SW480 (cell line): ENCODE data around the gene VOPP1.
"Not testable (repeated sequence)": the region's sequence is repeated elsewhere in the genome, so short reads cannot be mapped to it uniquely, and the experiment has no call there.

ENCODE experiments used
- DNase-seq: peaks from one replicate; pipeline ENCODE4 v3.0.0-alpha.2; 2016; ENCODE audit warnings: low spot score

VOPP1 gene

GRCh38 chr7:55572378-55573233 lies at the start of gene VOPP1:
Gene VOPP1 (minus strand): TSS chr7:55572502. CDS start chr7:55572324, 178 bp downstream.
- peak; percentile 56 for DNase-seq

GRCh38 chr7:55618913-55619312 lies 46.6 kb upstream of the VOPP1 start:
- DNase-seq = no peak

- not testable (repeated sequence) for DNase-seq
Observed at GRCh38 chr7:55614365-55615064, 42.2 kb upstream of the VOPP1 start.

GRCh38 chr7:55609726-55610125 lies 37.4 kb upstream of the VOPP1 start:
- not testable (repeated sequence) for DNase-seq

- DNase-seq = not testable (repeated sequence)
Observed at GRCh38 chr7:55605661-55606060, 33.4 kb upstream of the VOPP1 start.

GRCh38 chr7:55597944-55598499 lies 25.7 kb upstream of the VOPP1 start:
- peak; percentile 33 for DNase-seq

GRCh38 chr7:55597214-55597739 lies 25.0 kb upstream of the VOPP1 start:
- not testable (repeated sequence) for DNase-seq

GRCh38 chr7:55595511-55595910 lies 23.2 kb upstream of the VOPP1 start:
- no peak for DNase-seq

- DNase-seq = no peak
Observed at GRCh38 chr7:55594870-55595269, 22.6 kb upstream of the VOPP1 start.

GRCh38 chr7:55594414-55594813 lies 22.1 kb upstream of the VOPP1 start:
- no peak for DNase-seq

GRCh38 chr7:55593515-55594318 lies 21.4 kb upstream of the VOPP1 start:
- DNase-seq = peak; percentile 59

- DNase-seq = no peak
Observed at GRCh38 chr7:55593172-55593514, 20.8 kb upstream of the VOPP1 start.

GRCh38 chr7:55592492-55592891 lies 20.2 kb upstream of the VOPP1 start:
- DNase-seq = no peak

GRCh38 chr7:55591282-55591931 lies 19.1 kb upstream of the VOPP1 start:
- DNase-seq = no peak

- no peak for DNase-seq
Observed at GRCh38 chr7:55590517-55591281, 18.4 kb upstream of the VOPP1 start.

- DNase-seq = no peak
Observed at GRCh38 chr7:55589905-55590304, 17.6 kb upstream of the VOPP1 start.

GRCh38 chr7:55588976-55589604 lies 16.8 kb upstream of the VOPP1 start:
- no peak for DNase-seq

- DNase-seq = no peak
Observed at GRCh38 chr7:55588379-55588699, 16.0 kb upstream of the VOPP1 start.

- DNase-seq = no peak
Observed at GRCh38 chr7:55587687-55588378, 15.5 kb upstream of the VOPP1 start.

GRCh38 chr7:55582656-55583055 lies 10.4 kb upstream of the VOPP1 start:
- not testable (repeated sequence) for DNase-seq
